ENCODE data around the gene ZNF662.

The ZNF662 gene

DNA sequence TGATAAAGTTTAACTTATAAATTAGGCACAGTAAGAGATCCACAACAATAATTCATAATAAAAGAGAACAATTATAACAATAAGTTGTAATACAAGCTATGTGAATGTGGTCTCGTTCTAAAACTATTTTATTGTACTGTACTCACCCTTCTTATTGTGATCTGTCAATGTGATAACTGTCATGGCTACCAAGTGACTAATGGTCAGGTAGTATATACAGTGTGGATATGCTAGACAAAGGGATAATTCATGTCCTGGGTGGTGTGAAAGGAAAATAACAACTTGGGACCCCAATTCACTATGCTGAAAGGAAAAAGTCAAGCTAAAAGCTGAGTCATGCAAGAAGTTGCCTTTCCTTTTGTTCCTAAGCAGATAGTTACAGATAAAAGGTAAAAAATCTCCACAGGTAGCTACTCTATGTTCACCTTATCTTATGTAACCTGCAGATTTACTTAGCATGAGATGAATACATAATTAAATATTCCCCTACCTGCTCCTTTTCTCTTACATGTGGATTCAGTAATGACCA, 19.6 kb upstream of the ZNF662 start:
- no peak for DNase-seq (ENCODE audit: low read depth in 2 of 3, low spot score in 1 of 3)

GRCh38 chr3:42887084-42887483, 18.9 kb upstream of the ZNF662 start:
- DNase-seq (ENCODE audit: low read depth in 2 of 3, low spot score in 1 of 3), result no peak

- no peak for DNase-seq (ENCODE audit: low read depth in 2 of 3, low spot score in 1 of 3)
These were observed 14.9 kb upstream of the ZNF662 start for GRCh38 chr3:42891042-42891441.

DNA sequence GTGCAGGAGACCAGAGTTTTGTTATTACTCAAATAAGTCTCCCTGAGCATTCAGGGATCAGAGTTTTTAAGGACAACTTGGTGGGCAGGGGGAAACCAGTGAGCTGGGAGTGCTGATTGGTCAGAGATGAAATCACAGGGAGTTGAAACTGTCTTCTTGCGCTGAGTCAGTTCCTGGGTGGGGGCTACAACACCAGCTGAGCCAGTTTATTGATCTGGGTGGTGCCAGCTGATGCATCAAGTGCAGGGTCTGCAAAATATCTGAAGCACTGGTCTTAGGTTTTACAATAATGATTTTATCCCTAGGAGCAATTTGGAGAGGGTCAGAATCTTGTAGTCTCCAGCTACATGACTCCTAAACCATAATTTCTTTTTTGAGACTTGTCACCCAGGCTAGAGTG, 13.8 kb upstream of the ZNF662 start:
- no peak for DNase-seq (ENCODE audit: low read depth in 2 of 3, low spot score in 1 of 3)

- no peak for DNase-seq (ENCODE audit: low read depth in 2 of 3, low spot score in 1 of 3)
These were observed 13.1 kb upstream of the ZNF662 start for GRCh38 chr3:42892807-42893206.

DNA sequence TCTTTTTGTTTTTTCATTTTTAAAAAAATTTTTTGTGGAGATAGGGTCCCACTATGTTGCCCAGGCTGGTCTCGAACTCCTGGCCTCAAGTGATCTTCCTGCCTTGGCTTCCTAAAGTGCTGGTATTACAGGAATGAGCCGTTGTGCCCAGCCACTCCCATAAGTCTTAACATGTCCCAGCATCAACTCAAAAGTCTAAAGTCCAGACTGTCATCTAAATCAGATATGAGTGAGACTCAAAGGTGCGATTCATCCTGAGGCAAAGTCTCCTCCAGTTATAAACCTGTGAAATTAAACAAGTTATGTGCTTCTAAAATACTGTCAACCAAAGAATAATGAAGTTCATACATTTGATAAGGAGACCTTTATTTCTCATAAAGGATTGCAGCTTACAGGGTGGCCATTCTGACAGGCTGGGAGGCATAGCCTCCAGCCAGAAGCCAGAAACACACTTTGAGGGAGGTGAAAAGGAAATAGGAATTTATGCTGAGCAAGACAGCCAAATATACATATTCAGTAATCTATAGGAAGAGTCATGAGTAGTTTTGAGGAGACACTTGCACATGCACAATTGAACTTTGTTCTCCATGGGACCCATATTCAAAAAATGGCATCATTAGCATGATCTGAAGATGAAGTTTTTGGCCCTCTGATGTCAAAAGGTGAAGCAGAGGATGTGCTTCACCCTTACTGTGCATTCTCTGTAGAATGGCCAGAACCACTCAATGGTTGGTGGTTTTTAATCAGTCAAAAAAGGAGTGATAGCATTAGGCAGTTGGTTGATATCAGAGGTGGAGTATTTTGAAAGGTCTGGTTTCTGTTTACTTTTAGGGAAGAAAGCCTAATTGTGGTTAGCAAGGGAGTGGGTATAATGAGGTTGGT, 11.0 kb upstream of the ZNF662 start:
- no peak for DNase-seq (ENCODE audit: low read depth in 2 of 3, low spot score in 1 of 3)

GRCh38 chr3:42895580-42895868, 10.4 kb upstream of the ZNF662 start:
- DNase-seq (ENCODE audit: low read depth in 2 of 3, low spot score in 1 of 3), result no peak

DNA sequence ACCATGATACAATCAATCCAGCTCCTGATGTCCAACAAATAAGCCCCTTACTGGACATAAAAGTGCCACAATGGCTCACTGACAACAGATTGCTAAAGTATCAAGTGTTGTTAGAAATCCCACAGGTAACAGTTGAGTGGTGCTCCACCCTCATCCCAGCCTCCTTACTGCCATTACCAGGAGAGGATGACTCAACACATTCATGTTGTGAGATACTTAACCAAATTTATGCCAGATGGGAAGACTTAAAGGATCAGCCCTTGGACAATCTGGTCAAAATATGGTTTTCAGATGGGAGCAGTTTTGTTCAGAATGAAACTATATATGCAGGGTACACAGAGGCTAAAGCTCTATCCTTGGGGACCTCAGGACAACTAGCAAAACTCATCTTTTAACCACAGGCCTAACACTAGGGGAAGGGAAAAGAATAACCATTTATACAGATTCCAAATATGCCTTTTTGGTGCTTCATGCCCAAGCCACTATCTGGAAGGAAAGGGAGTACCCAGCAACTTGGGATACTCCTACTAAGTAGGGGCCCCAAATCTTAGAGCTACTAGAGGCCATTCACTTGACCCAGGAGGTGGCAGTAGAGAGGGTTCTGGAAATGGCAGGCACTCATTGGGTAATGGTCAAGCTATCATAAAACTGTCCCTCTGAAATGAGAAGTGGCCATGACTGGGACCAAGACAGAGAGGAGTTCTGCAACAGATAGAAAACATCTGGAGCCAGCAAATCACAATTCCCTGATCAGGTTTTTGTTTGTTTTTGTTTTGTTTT, 6.9 kb upstream of the ZNF662 start:
- DNase-seq (ENCODE audit: low read depth in 2 of 3, low spot score in 1 of 3), result no peak

- no peak for DNase-seq (ENCODE audit: low read depth in 2 of 3, low spot score in 1 of 3)
These were observed 5.5 kb upstream of the ZNF662 start for GRCh38 chr3:42900226-42901072.

DNA sequence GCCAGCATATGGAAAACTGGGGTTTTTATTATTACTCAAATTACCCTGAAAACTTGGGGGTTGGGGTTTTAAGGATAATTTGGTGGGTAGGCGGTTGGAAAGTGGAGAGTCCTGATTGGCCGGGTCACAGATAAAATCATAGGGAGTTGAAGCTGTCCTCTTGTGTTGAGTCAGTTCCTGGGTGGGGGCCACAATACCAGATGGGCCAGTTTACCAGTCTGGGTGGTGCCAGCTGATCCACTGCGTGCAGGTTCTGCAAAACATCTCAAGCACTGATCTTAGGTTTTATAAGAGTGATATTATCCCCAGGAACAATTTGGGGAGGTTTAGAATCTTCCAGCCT, 4.9 kb upstream of the ZNF662 start:
- no peak for DNase-seq (ENCODE audit: low read depth in 2 of 3, low spot score in 1 of 3)

DNA sequence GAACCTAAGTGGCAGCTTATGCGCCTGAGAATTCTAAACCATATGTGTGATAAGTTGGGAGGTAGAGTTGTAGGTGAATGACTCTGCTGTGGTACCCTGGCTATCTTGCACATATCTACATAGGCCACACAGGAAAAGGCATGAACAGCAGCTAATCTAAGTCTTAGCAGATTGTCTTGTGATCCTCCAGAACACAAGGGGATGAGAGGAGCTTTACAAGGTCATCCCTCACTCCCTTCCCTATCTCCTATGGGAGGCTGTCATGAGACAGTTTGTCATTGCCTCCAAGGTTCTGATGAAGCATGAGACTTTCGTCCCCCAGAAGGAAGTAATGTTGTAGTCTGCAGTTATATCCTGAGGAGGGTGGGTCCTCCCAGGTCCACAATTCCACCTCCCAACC, 3.7 kb upstream of the ZNF662 start:
- DNase-seq (ENCODE audit: low read depth in 2 of 3, low spot score in 1 of 3), result no peak

DNA sequence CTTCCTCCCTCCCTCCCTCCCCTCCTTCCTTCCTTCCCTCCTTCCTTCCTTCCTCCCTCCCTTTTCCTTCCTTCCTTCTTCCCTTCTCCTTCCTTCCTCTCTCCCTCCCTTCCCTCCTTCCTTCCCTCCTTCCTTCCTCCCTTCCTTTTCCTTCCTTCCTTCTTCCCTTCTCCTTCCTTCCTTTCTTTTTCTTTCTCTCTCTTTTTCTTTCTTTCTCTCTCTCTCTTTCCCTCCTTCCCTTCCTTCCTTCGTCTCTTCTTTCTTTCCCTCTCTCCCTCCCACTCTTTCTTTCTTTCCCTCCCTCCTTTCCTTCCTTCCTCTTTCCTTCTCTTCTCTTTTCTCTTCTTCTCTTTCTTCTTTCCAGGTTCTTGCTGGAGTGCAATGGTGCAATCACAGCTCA, 1.9 kb upstream of the ZNF662 start:
- no peak for DNase-seq (ENCODE audit: low read depth in 2 of 3, low spot score in 1 of 3)

- DNase-seq (ENCODE audit: low read depth in 2 of 3, low spot score in 1 of 3), result no peak
These were observed 237 bp upstream of the ZNF662 start for GRCh38 chr3:42905740-42906069.

DNA sequence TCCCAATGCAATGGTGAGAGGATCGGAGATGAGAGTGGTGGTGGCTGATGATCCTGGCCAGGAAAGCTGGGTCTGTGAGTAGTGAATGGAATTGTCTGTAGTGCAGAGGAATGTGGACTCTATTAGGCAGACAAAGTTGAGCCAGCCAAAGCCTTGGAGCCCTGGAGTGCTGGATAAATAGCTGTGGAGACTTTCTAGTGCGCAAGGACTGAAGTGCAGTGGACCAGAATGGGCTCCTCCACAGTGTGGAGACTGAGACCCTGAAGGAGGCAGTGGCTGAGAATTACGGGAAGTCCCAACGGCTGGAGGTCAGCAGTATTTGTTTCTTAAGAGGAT, 874 bp downstream of the ZNF662 start:
- DNase-seq (ENCODE audit: low read depth in 2 of 3, low spot score in 1 of 3), result no peak

DNA sequence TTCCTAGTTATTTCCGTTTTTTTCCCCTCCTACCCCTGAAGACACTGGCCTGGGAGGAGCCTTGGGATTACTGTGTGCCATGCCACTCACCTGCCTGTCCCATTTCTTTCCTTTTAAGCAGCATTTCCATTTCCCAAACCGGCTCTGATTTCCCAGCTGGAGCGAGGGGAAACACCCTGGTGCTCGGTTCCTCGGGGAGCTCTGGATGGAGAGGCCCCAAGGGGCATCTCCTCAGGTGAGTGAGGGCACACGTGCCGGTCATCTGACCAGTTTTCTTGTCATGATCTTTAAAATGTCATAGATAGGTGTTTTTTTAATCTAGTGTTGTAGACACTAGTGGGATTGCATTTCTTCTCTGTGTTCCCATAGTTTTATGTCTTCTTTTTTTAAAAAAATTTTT, 2.7 kb downstream of the ZNF662 start:
- no peak for DNase-seq (ENCODE audit: low read depth in 2 of 3, low spot score in 1 of 3)

- no peak for DNase-seq (ENCODE audit: low read depth in 2 of 3, low spot score in 1 of 3)
These were observed 5.6 kb downstream of the ZNF662 start for GRCh38 chr3:42911551-42911950.

DNA sequence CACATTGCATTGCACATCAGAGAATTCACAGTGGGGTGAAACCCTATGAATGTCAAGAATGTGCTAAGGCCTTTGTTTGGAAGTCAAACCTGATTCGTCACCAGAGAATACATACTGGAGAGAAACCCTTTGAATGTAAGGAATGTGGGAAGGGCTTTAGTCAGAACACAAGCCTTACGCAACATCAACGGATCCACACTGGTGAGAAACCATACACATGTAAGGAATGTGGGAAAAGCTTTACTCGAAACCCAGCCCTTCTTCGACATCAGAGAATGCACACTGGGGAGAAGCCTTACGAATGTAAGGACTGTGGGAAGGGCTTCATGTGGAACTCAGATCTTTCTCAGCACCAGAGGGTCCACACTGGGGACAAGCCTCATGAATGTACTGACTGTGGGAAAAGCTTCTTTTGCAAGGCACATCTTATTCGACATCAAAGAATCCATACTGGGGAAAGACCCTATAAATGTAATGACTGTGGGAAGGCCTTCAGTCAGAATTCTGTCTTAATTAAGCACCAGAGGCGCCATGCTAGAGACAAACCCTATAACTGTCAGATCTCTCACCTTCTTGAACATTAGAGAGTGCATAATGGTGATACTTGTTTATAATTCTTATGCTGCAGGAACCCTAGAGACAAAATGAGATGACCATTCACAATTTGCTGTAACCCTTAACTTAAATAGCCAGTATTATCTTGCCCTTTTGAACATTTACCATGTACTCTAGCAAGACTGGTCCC, 9.0 kb downstream of the ZNF662 start:
- no peak for DNase-seq (ENCODE audit: low read depth in 2 of 3, low spot score in 1 of 3)

- DNase-seq (ENCODE audit: low read depth in 2 of 3, low spot score in 1 of 3), result no peak
These were observed 17.7 kb downstream of the ZNF662 start for GRCh38 chr3:42923606-42924005.

- DNase-seq (ENCODE audit: low read depth in 2 of 3, low spot score in 1 of 3), result no peak
These were observed 20.4 kb downstream of the ZNF662 start for GRCh38 chr3:42926310-42926709.

DNA sequence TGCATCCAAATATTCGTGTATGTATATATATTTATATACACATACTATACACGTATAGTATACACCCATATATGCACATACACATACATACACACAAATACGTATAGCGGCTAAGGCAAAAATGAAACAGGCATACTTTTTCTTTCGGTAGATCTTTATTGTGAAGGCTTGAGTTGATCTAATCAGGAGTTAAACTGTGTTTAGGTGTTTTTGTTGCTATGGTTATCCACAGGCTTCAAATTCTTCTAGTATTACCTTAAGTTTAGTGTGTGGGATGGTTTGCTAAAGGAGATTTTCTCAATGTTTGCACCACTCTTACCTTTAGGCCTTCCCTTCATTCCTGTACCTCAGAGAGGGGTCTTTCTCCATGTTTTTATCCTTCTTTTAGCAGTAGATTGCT, 28.2 kb downstream of the ZNF662 start:
- no peak for DNase-seq (ENCODE audit: low read depth in 2 of 3, low spot score in 1 of 3)

GRCh38 chr3:42934910-42935309, 29.0 kb downstream of the ZNF662 start:
- no peak for DNase-seq (ENCODE audit: low read depth in 2 of 3, low spot score in 1 of 3)
